GM18861 (cell line): ENCODE results near the gene ABHD2.
A peak's percentile ranks its signal among the peaks of the same experiment; 100 is the strongest.

ENCODE experiments used
- ATAC-seq: cut with Tn5 transposase; IDR thresholded peaks from one replicate; pipeline ENCODE4 v1.9.1; 2021; ENCODE audit not compliant: unreplicated experiment

Gene ABHD2

GRCh38 chr15:89161666-89162065 is 73.4 kb downstream of the ABHD2 start:
- no peak for ATAC-seq

GRCh38 chr15:89163271-89164055 is 75.2 kb downstream of the ABHD2 start:
- no peak for ATAC-seq

- no peak for ATAC-seq
These were observed 76.5 kb downstream of the ABHD2 start for GRCh38 chr15:89164712-89165211.

GRCh38 chr15:89165677-89166076 is 77.4 kb downstream of the ABHD2 start:
- no peak for ATAC-seq

- ATAC-seq, result peak; percentile 57
These were observed 79.3 kb downstream of the ABHD2 start for GRCh38 chr15:89167267-89168176.

GRCh38 chr15:89168316-89168833 is 80.1 kb downstream of the ABHD2 start:
- no peak for ATAC-seq

- no peak for ATAC-seq
These were observed 82.1 kb downstream of the ABHD2 start for GRCh38 chr15:89170364-89170763.

GRCh38 chr15:89171136-89172072 is 83.1 kb downstream of the ABHD2 start:
- no peak for ATAC-seq

GRCh38 chr15:89172921-89173320 is 84.7 kb downstream of the ABHD2 start:
- no peak for ATAC-seq

GRCh38 chr15:89174476-89174875 is 86.2 kb downstream of the ABHD2 start:
- no peak for ATAC-seq

- ATAC-seq, result no peak
These were observed 87.4 kb downstream of the ABHD2 start for GRCh38 chr15:89175617-89176191.

GRCh38 chr15:89177116-89177515 is 88.9 kb downstream of the ABHD2 start:
- ATAC-seq, result no peak

- no peak for ATAC-seq
These were observed 89.5 kb downstream of the ABHD2 start for GRCh38 chr15:89177633-89178306.

- no peak for ATAC-seq
These were observed 90.2 kb downstream of the ABHD2 start for GRCh38 chr15:89178307-89178977.

- ATAC-seq, result no peak
These were observed 92.0 kb downstream of the ABHD2 start for GRCh38 chr15:89179966-89180875.

GRCh38 chr15:89184357-89184756 is 96.1 kb downstream of the ABHD2 start:
- no peak for ATAC-seq

GRCh38 chr15:89184886-89185526 is 96.8 kb downstream of the ABHD2 start:
- ATAC-seq, result no peak
